Measurements from ENCODE around the gene TRIM14. TPM values are rescaled to one million over a fixed set of nuclear protein-coding genes. Genes with fewer than 3 reads are reported as not detected.
"Not testable (repeated sequence)": the region's sequence is repeated elsewhere in the genome, so short reads cannot be mapped to it uniquely, and the experiment has no call there.

Gene TRIM14
- total RNA-seq, 2 donors from 2014 or later = 1.8 to 2.0 TPM

GRCh38 chr9:98078895-98079294 lies 40.1 kb downstream of the TRIM14 start:
- Histone ChIP-seq H3K27ac (no peak overlapping the region), H3K4me1 (peaks cover 0 to 11% of the 10 kb centered on the region in 2 donors), H3K4me3 (no peak overlapping the region), H3K36me3 (peaks cover 34% of the 10 kb centered on the region), H3K9me3 (no peaks in the 10 kb centered on the region), H3K27me3 (no peaks in the 10 kb centered on the region)
- no peak for DNase-seq (ENCODE audit: low spot score)
- TF ChIP-seq, protein P1, sequence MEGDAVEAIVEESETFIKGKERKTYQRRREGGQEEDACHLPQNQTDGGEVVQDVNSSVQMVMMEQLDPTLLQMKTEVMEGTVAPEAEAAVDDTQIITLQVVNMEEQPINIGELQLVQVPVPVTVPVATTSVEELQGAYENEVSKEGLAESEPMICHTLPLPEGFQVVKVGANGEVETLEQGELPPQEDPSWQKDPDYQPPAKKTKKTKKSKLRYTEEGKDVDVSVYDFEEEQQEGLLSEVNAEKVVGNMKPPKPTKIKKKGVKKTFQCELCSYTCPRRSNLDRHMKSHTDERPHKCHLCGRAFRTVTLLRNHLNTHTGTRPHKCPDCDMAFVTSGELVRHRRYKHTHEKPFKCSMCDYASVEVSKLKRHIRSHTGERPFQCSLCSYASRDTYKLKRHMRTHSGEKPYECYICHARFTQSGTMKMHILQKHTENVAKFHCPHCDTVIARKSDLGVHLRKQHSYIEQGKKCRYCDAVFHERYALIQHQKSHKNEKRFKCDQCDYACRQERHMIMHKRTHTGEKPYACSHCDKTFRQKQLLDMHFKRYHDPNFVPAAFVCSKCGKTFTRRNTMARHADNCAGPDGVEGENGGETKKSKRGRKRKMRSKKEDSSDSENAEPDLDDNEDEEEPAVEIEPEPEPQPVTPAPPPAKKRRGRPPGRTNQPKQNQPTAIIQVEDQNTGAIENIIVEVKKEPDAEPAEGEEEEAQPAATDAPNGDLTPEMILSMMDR (IDR thresholded peaks at IDR 0.05) = no peak

DNA sequence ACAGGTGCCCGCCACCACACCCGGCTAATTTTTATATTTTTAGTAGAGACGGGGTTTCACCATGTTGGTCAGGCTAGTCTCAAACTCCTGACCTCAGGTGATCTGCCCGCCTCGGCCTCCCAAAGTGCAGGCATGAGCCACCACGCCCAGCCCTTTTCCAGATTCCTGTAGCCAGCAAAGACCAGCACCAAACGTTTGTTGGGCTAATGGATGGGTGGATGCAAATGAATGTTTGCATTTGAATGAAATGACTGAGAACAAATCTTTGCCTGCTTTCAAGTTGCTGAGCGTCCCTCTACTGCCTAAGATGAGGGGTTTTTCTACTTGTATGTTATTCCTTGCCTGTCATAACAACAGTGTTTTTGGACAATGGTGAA lies 42.5 kb downstream of the TRIM14 start:
- DNase-seq (ENCODE audit: low spot score); H3K27ac ChIP-seq; H3K9me3 ChIP-seq; H3K4me3 ChIP-seq; H3K27me3 ChIP-seq: not testable (repeated sequence)
- Histone ChIP-seq H3K36me3 (peaks cover 27% of the 10 kb centered on the region), H3K4me1 (peaks cover 0 to 11% of the 10 kb centered on the region in 2 donors)

- Histone ChIP-seq H3K27ac (no peak overlapping the region), H3K9me3 (no peaks in the 10 kb centered on the region), H3K27me3 (no peaks in the 10 kb centered on the region), H3K36me3 (peaks cover 15% of the 10 kb centered on the region), H3K4me3 (no peak overlapping the region), H3K4me1 (peaks cover 0 to 11% of the 10 kb centered on the region in 2 donors)
- DNase-seq (ENCODE audit: low spot score) = no peak
- TF ChIP-seq, protein P1 (IDR thresholded peaks at IDR 0.05) = no peak
Observed at GRCh38 chr9:98075332-98075805, 43.7 kb downstream of the TRIM14 start.

DNA sequence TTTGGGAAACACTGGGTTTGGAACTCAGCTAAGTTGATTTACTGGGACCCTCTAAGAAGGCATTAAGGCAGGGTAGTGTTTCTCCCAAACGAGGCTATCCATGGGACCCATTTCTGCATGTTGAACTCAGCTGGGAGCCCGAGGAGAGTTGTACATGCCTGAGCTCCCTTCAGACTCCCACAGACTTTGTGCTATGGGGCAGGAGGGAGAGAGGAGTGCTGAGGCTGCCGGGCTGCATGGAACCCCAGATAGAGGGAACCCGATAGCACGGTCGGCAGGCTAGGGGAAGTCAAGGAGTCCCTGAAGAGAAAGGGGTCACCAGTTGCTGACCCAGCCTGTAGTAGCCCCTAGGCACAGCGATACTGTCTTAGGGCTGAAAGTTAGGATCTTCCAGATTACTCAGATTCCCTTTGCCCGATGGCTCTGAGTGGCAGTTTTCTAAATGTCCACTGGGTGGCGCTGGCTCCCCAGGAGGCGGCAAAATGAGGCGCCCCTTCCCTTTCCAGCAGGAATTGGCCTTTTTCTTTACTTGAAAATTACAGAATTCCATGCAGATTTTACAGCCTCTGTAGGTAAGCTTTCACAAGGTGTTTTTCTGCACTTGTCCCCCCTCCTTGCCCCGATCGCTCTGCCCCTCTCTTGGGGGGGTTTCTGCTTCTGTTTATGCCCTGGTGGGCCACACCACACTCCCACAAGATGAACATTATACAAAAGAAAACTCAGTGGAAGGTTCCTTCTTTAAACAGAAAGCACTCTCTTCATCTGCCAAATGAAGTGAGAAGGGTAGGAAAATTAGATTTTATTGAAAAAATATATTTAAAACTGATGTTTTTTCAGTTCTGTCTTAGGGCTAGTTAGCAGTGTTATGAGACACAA lies 44.7 kb downstream of the TRIM14 start:
- Histone ChIP-seq H3K27me3 (no peaks in the 10 kb centered on the region), H3K27ac (no peak overlapping the region), H3K9me3 (no peaks in the 10 kb centered on the region), H3K36me3 (peaks cover 15% of the 10 kb centered on the region), H3K4me1 (peaks cover 0 to 11% of the 10 kb centered on the region in 2 donors), H3K4me3 (no peak overlapping the region)
- TF ChIP-seq, protein P1 (IDR thresholded peaks at IDR 0.05) = peak; percentile 78 to 97
- peak; percentile 64 for DNase-seq (ENCODE audit: low spot score)

- Histone ChIP-seq H3K36me3 (no peaks in the 10 kb centered on the region), H3K9me3 (no peaks in the 10 kb centered on the region), H3K27ac (no peak overlapping the region), H3K4me1 (peaks cover 0 to 11% of the 10 kb centered on the region in 2 donors), H3K4me3 (no peak overlapping the region), H3K27me3 (no peaks in the 10 kb centered on the region)
- no peak for DNase-seq (ENCODE audit: low spot score)
- TF ChIP-seq, protein P1 (IDR thresholded peaks at IDR 0.05) = no peak
Observed at GRCh38 chr9:98071737-98072136, 47.3 kb downstream of the TRIM14 start.

GRCh38 chr9:98070704-98071103 lies 48.3 kb downstream of the TRIM14 start:
- H3K9me3 ChIP-seq = no peaks in the 10 kb centered on the region
- H3K36me3 ChIP-seq = peaks cover 4% of the 10 kb centered on the region
- no peak for DNase-seq (ENCODE audit: low spot score)
- H3K4me1 ChIP-seq = peaks cover 0 to 11% of the 10 kb centered on the region in 2 donors
- H3K4me3 ChIP-seq = no peak overlapping the region
- no peaks in the 10 kb centered on the region for H3K27me3 ChIP-seq
- TF ChIP-seq, protein P1 (IDR thresholded peaks at IDR 0.05) = no peak
- H3K27ac ChIP-seq = no peak overlapping the region

Measured in right atrium auricular region (tissue), 2 donors.